Breast epithelium (tissue), 4 donors: ENCODE data around the gene ADSS2. TPM values are rescaled to one million over a fixed set of nuclear protein-coding genes. Genes with fewer than 3 reads are reported as not detected.
A peak's percentile ranks its signal among the peaks of the same experiment; 100 is the strongest.

ENCODE experiments used
- DNase-seq, 2 donors: peaks; one replicate each; pipeline ENCODE4 v3.0.0-alpha.2; 2019; ENCODE audit warnings: low spot score in 2 of 2
- H3K27ac ChIP-seq, 2 donors: fragments of 200-600 bp; sonication (generic) in 1 of 2; one replicate each; pipeline ENCODE4 v1.5.1; 2016 to 2019; ENCODE audit warnings: mild to moderate bottlenecking in 1 of 2
- H3K27me3 ChIP-seq, 2 donors: fragments of 200-600 bp; sonication (generic) in 1 of 2; one replicate each; pipeline versions ENCODE4 v1.5.1 to v1.6.0; 2017 to 2019; ENCODE audit warnings: control low read depth in 1 of 2, mild to moderate bottlenecking in 1 of 2
- H3K36me3 ChIP-seq: fragments of 200-600 bp; one replicate; pipeline ENCODE4 v1.5.1; 2019
- H3K4me1 ChIP-seq, 2 donors: fragments of 200-600 bp; sonication (generic); one replicate each; pipeline ENCODE4 v1.5.1; 2016 to 2019; ENCODE audit warnings: control low read depth in 1 of 2
- H3K4me3 ChIP-seq, 3 donors: fragments of 200-600 bp; sonication (generic); 1 replicate in 2 of 3; 2 replicates in 1 of 3; pipeline ENCODE4 v1.5.1; 2016 to 2019; ENCODE audit warnings: mild to moderate bottlenecking in 3 of 3, moderate library complexity in 2 of 3
- H3K9me3 ChIP-seq, 2 donors: fragments of 200-600 bp; sonication (generic) in 1 of 2; one replicate each; pipeline ENCODE4 v1.5.1; 2016 to 2019; ENCODE audit warnings: control low read depth in 1 of 2
- POLR2A ChIP-seq: fragments of 450-650 bp; IDR thresholded peaks from one replicate; pipeline ENCODE4 v1.6.1; 2016; ENCODE audit warnings: antibody characterized with exemption, mild to moderate bottlenecking, moderate library complexity
- POLR2AphosphoS5 ChIP-seq, 3 donors: sonication (generic); formaldehyde crosslinking; IDR thresholded peaks; one replicate each; pipeline ENCODE4 v1.6.1; 2017; ENCODE audit warnings: antibody characterized with exemption in 3 of 3
- intact Hi-C: fragments of 100-400 bp; cut with DNase I; formaldehyde crosslinking; loops from one replicate; pipeline ENCODE4 v1.15.1; 2023; ENCODE audit warnings: low total_unique reads
- total RNA-seq, 3 donors: library from RNA; depleted of rRNA; stranded (reverse); fragments of >200 nt; gene quantifications; one replicate each; pipeline ENCODE4 v1.1.0, GENCODE V29; 2016
- TF ChIP-seq, protein P1 (sequence below), 3 donors: fragments of 450-650 bp; IDR thresholded peaks; one replicate each; pipeline ENCODE4 v1.5.1; 2016 to 2017; ENCODE audit warnings: antibody characterized with exemption in 3 of 3, mild to moderate bottlenecking in 3 of 3, moderate library complexity in 3 of 3

Gene ADSS2
- total RNA-seq, 3 donors from 2014 or later = 26.9 to 66.6 (median 52.8) TPM

DNA sequence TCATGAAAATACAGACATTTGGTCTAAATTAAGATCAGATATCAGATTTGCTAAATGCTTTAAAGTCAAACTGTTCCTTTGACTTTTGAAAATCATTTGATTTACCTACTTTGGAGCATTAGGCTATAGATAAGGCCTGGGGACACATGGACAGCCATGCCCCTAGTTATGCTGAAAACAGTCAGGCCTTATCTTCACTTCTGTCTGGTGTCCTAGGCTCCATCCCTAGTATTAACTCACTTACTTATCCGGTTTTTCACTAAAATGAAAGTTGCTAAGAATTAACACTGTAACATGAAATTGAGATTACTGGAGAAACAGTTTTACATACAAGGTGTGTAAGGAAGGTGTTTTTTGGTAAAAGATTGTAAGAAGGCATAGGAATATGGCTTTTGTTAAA is 4.9 kb upstream of the ADSS2 start:
- H3K27me3 ChIP-seq = no peaks in the 10 kb centered on the region
- DNase-seq = no peak
- H3K36me3 ChIP-seq = no peaks in the 10 kb centered on the region
- no peaks in the 10 kb centered on the region for H3K4me1 ChIP-seq
- H3K27ac ChIP-seq = no peak overlapping the region
- H3K9me3 ChIP-seq = no peaks in the 10 kb centered on the region
- no peak overlapping the region for H3K4me3 ChIP-seq
- TF ChIP-seq POLR2AphosphoS5 (IDR thresholded peaks at IDR 0.05) (no peak), POLR2A (no peak)
- TF ChIP-seq, protein P1, sequence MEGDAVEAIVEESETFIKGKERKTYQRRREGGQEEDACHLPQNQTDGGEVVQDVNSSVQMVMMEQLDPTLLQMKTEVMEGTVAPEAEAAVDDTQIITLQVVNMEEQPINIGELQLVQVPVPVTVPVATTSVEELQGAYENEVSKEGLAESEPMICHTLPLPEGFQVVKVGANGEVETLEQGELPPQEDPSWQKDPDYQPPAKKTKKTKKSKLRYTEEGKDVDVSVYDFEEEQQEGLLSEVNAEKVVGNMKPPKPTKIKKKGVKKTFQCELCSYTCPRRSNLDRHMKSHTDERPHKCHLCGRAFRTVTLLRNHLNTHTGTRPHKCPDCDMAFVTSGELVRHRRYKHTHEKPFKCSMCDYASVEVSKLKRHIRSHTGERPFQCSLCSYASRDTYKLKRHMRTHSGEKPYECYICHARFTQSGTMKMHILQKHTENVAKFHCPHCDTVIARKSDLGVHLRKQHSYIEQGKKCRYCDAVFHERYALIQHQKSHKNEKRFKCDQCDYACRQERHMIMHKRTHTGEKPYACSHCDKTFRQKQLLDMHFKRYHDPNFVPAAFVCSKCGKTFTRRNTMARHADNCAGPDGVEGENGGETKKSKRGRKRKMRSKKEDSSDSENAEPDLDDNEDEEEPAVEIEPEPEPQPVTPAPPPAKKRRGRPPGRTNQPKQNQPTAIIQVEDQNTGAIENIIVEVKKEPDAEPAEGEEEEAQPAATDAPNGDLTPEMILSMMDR (IDR thresholded peaks at IDR 0.05) = no peak
- intact Hi-C loops = no loop called here

GRCh38 chr1:244454412-244454811 is 2.7 kb upstream of the ADSS2 start:
- Histone ChIP-seq H3K9me3 (no peaks in the 10 kb centered on the region), H3K27ac (peak overlapping the region; percentile 56 to 60), H3K36me3 (no peaks in the 10 kb centered on the region), H3K4me3 (no peak overlapping the region), H3K4me1 (peaks cover 8 to 12% of the 10 kb centered on the region in 2 donors), H3K27me3 (no peaks in the 10 kb centered on the region)
- intact Hi-C loops = no loop called here
- TF ChIP-seq POLR2A = no peak
- TF ChIP-seq, protein P1 (IDR thresholded peaks at IDR 0.05) = no peak
- TF ChIP-seq POLR2AphosphoS5 (IDR thresholded peaks at IDR 0.05) = no peak
- no peak for DNase-seq

DNA sequence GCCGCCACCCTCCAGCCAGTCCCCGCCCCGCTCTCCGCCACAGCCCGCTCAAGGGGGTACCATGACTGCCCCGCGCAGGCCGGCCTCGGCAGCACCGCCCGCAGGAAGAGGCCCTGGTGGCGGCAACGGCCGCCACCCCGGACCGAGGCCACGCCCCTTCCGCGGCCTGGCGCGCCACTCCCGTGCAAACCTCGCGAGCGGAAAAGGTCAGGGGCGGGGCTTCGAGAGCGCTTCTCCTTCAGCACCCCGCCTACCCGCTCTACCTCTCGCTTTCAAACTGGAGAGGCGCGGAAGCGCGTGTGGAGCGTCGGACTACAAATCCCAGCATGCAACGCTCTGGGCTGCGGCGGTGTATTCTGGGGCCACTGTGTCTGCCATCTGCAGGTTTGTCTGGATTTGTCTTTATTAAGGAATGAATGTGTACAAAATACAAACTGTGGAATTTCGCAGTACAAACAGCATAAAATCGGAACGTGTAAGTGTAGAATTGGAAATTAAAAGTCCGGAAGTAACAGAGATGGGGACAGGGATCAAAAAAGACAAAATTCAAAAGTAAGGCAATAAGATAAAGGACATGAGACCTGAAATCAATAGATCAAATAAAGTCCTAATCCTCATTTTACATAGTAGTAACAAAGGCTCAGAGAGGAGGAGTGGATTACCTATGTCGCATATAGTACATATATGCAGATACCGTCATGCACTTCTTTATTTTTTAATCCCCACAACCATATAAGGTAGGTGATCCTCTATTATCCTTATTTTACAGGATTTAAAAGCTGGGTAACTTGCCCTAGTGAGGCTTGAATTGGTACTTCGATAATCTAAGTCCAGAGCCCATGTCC is 464 bp upstream of the ADSS2 start:
- DNase-seq = peak; percentile 98 to 99
- Histone ChIP-seq H3K4me3 (peak overlapping the region; percentile 74 to 97 (median 93)), H3K9me3 (no peaks in the 10 kb centered on the region), H3K27ac (peak overlapping the region; percentile 89 to 95), H3K36me3 (no peaks in the 10 kb centered on the region), H3K4me1 (peaks cover 8 to 15% of the 10 kb centered on the region in 2 donors), H3K27me3 (no peaks in the 10 kb centered on the region)
- TF ChIP-seq, protein P1 (IDR thresholded peaks at IDR 0.05) = peak in 2 of 3 donors; percentile 31 to 37
- TF ChIP-seq POLR2A (no peak), POLR2AphosphoS5 (IDR thresholded peaks at IDR 0.05) (peak in 2 of 3 donors; percentile 11 to 42)
- intact Hi-C loops = no loop called here

DNA sequence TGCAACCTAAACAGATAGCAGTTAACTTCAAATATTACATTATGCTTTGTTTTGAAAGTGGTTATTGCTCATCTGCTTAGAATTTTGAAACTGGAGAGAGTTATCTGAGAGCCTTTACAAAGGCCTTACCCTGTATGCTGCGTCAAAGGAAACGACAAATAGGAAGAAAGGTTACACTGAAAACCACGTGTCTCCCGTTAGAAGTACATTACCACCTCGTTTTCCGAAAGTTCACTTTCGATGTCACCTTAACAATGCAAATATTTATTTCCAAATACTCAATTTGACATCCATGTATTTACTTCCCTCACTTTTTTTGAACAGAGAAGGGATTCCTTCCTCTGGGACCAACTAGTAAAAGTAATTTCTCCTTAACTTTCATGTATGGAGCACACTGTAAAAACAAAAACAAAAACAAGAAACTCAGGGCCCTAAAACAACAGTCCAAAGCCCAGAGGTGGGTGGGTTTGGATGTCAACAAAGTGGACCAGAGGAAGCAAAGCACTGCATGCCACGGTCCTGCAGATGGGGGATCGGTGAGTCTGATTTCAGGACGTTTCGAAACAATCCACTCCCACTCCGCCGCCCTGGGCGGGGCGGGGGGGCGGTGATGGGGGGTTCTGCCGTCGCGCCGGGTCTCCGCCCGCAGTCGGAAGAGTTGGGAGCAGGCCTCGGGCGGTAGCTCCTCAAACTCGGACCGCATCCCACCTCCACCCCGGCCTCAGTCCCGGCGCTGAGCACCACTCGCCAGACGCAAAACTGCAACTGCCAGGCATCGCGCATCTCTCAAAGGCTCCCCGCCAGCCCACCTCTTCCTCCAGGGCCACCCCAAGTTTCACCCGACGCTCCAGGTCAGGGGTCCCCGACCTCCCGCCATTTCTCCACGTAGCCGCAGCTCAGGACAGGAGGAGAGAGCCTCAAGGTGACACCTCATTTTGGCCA is 841 bp downstream of the ADSS2 start:
- Histone ChIP-seq H3K4me3 (peak overlapping the region; percentile 74 to 97 (median 93)), H3K27me3 (no peaks in the 10 kb centered on the region), H3K36me3 (no peaks in the 10 kb centered on the region), H3K27ac (peak overlapping the region; percentile 89 to 95), H3K9me3 (no peaks in the 10 kb centered on the region), H3K4me1 (peaks cover 9 to 16% of the 10 kb centered on the region in 2 donors)
- TF ChIP-seq POLR2A (no peak), POLR2AphosphoS5 (IDR thresholded peaks at IDR 0.05) (peak in 1 of 3 donors; percentile 31)
- intact Hi-C loops = no loop called here
- peak; percentile 37 to 56 for DNase-seq

- intact Hi-C loops = no loop called here
- Histone ChIP-seq H3K4me1 (peaks cover 12 to 22% of the 10 kb centered on the region in 2 donors), H3K9me3 (no peaks in the 10 kb centered on the region), H3K36me3 (no peaks in the 10 kb centered on the region), H3K27me3 (no peaks in the 10 kb centered on the region), H3K4me3 (peak overlapping the region; percentile 74 to 97 (median 93)), H3K27ac (peak overlapping the region; percentile 89 to 95)
- TF ChIP-seq POLR2AphosphoS5 (IDR thresholded peaks at IDR 0.05) (no peak), POLR2A (no peak)
- TF ChIP-seq, protein P1 (IDR thresholded peaks at IDR 0.05) = no peak
- no peak for DNase-seq
These were observed 1.7 kb downstream of the ADSS2 start for GRCh38 chr1:244449936-244450508.
